WTC11 (cell line): ENCODE data around the gene SLC28A1. TPM values are rescaled to one million over a fixed set of nuclear protein-coding genes. Genes with fewer than 3 reads are reported as not detected.

Experiments used
- ATAC-seq: fragments of 200-7000 bp; cut with Tn5 transposase; 2 replicates; pipeline ENCODE4 v1.10.0; 2021; ENCODE audit warnings: mild to moderate bottlenecking, moderate library complexity
- CTCF ChIA-PET: fragments of 300-600 bp; sonication (Branson Sonifier 250); formaldehyde crosslinking; loops from one replicate; lab custom pipeline; 2021; ENCODE audit warnings: antibody characterized with exemption; lab: Charles Lee
- POLR2A ChIA-PET: fragments of 350-600 bp; sonication (Branson Sonifier 250); formaldehyde crosslinking; loops from one replicate; lab custom pipeline; 2021; ENCODE audit warnings: antibody characterized with exemption; lab: Charles Lee
- DNase-seq: peaks from one replicate; pipeline ENCODE4 v3.0.0; 2021; ENCODE audit warnings: low spot score
- H3K27ac Mint-ChIP-seq: 2 replicates; pipeline ENCODE4 v1.8.0; 2021; ENCODE audit warnings: mixed read lengths
- H3K27me3 Mint-ChIP-seq: 2 replicates; pipeline ENCODE4 v1.8.0; 2021; ENCODE audit warnings: low read depth, mild to moderate bottlenecking, moderate library complexity, mixed read lengths
- H3K36me3 Mint-ChIP-seq: 2 replicates; pipeline ENCODE4 v1.8.0; 2021; ENCODE audit warnings: mixed read lengths
- H3K4me1 Mint-ChIP-seq: 2 replicates; pipeline ENCODE4 v1.8.0; 2022; ENCODE audit warnings: mixed read lengths
- H3K4me3 Mint-ChIP-seq: 2 replicates; pipeline ENCODE4 v1.8.0; 2021; ENCODE audit warnings: mild to moderate bottlenecking, moderate library complexity, mixed read lengths
- H3K9me3 Mint-ChIP-seq: 2 replicates; pipeline ENCODE4 v1.8.0; 2021; ENCODE audit warnings: mixed read lengths
- CBFB ChIP-seq: sonication (generic); formaldehyde crosslinking; IDR thresholded peaks from 2 replicates; pipeline ENCODE4 v1.8.1; 2022; ENCODE audit warnings: mild to moderate bottlenecking, low read depth, missing genetic modification reagents
- ESRRA ChIP-seq: sonication (generic); formaldehyde crosslinking; IDR thresholded peaks from 2 replicates; pipeline ENCODE4 v1.8.1; 2022; ENCODE audit warnings: mild to moderate bottlenecking, missing genetic modification reagents, borderline replicate concordance
- FOXP1 ChIP-seq: sonication (generic); formaldehyde crosslinking; IDR thresholded peaks from 2 replicates; pipeline ENCODE4 v1.8.0; 2022; ENCODE audit warnings: missing genetic modification reagents, mild to moderate bottlenecking, moderate library complexity, borderline replicate concordance
- HMGA2 ChIP-seq: fragments of 250-450 bp; sonication (Bioruptor Pico); IDR thresholded peaks from 2 replicates; pipeline ENCODE4 v1.4.0; 2021; ENCODE audit warnings: mild to moderate bottlenecking, moderate library complexity
- NFE2L1 ChIP-seq: sonication (generic); formaldehyde crosslinking; IDR thresholded peaks from 2 replicates; pipeline ENCODE4 v1.8.1; 2023; ENCODE audit warnings: missing genetic modification reagents
- TEAD1 ChIP-seq: sonication (generic); formaldehyde crosslinking; IDR thresholded peaks from 2 replicates; pipeline ENCODE4 v1.8.0; 2022; ENCODE audit warnings: mild to moderate bottlenecking, missing genetic modification reagents
- ZNF263 ChIP-seq: sonication (generic); formaldehyde crosslinking; IDR thresholded peaks from 2 replicates; pipeline ENCODE4 v1.8.1; 2022; ENCODE audit warnings: low read depth, mild to moderate bottlenecking, moderate library complexity, missing genetic modification reagents
- total RNA-seq: library from RNA; stranded (reverse); gene quantifications from 3 replicates; pipeline ENCODE4 v1.2.3, GENCODE V29; 2021
- TF ChIP-seq, protein P1 (sequence below): sonication (generic); formaldehyde crosslinking; IDR thresholded peaks from 2 replicates; pipeline ENCODE4 v1.8.0; 2022; ENCODE audit warnings: missing genetic modification reagents
- TF ChIP-seq, protein P2 (sequence below): fragments of 250-450 bp; sonication (Bioruptor Pico); conservative IDR thresholded peaks from 2 replicates; pipeline ENCODE4 v1.9.0; 2021; ENCODE audit warnings: mild to moderate bottlenecking
- TF ChIP-seq, protein P3 (sequence below): fragments of 200-600 bp; IDR thresholded peaks from 2 replicates; pipeline ENCODE4 v1.8.0; 2022; ENCODE audit warnings: antibody characterized with exemption
- TF ChIP-seq, protein P4 (sequence below): sonication (generic); formaldehyde crosslinking; IDR thresholded peaks from 2 replicates; pipeline ENCODE4 v1.8.0; 2023; ENCODE audit warnings: missing genetic modification reagents
- TF ChIP-seq, protein P5 (sequence below): sonication (generic); formaldehyde crosslinking; IDR thresholded peaks from 2 replicates; pipeline ENCODE4 v1.8.1; 2022; ENCODE audit warnings: mild to moderate bottlenecking, moderate library complexity, missing genetic modification reagents
- TF ChIP-seq, protein P6 (sequence below): sonication (generic); formaldehyde crosslinking; IDR thresholded peaks from 2 replicates; pipeline ENCODE4 v1.8.0; 2022; ENCODE audit warnings: mild to moderate bottlenecking, missing genetic modification reagents

Gene SLC28A1
- total RNA-seq, 1 experiment from 2014 or later: not detected

DNA sequence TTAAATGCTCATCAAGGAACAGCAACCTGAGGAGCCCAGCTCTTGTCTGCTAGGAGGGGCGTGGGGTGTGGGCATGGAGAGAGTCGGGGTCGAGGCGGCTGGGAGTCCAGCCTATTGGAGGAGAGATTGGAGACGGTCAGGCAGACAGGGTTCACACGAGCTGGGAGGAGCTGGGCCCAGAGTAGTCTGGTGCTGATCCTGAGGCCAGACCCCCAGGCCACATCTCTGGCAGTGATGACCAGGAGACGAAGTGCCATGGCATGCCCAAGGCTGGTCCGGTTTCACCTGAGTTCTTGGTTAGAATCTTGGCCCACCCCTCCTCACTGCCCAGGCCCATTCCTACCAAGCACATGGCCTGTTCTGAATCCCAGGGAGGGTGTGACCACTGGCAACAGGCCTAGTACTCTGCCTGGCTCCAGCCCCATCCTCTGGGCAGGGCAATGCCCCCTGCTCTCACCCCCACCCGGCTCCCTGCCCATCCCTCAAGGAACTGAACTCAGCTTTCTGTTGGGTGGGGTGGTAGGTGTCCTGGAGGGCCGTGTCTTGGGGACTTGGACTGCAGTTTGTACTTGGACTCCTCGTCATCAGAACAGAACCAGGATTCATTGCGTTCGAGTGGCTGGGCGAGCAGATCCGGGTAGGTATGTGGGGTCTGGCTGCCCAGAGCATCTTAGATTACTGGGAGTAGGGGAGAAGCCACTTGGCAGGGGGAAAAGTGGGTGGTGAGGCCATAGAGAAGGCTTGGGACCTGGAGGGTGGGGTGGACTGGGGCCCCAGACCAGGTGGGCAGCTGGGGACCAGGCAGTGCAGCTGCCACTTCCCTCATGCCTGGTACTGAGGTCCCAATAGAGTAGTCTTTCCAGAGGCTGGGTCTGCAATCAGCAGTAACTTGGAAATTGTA lies 20.8 kb downstream of the SLC28A1 start:
- no peaks in the 10 kb centered on the region for H3K27me3 Mint-ChIP-seq
- peaks cover 8% of the 10 kb centered on the region for H3K4me1 Mint-ChIP-seq
- ChIA-PET POLR2A (no interaction called here), CTCF (interaction anchor here (1.3 kb wide), 1 partner anchor 27 kb away, joined by 5 read pairs; no protein-coding TSS in a partner anchor)
- H3K27ac Mint-ChIP-seq: no peak overlapping the region
- ATAC-seq: no peak
- TF ChIP-seq, protein P1, sequence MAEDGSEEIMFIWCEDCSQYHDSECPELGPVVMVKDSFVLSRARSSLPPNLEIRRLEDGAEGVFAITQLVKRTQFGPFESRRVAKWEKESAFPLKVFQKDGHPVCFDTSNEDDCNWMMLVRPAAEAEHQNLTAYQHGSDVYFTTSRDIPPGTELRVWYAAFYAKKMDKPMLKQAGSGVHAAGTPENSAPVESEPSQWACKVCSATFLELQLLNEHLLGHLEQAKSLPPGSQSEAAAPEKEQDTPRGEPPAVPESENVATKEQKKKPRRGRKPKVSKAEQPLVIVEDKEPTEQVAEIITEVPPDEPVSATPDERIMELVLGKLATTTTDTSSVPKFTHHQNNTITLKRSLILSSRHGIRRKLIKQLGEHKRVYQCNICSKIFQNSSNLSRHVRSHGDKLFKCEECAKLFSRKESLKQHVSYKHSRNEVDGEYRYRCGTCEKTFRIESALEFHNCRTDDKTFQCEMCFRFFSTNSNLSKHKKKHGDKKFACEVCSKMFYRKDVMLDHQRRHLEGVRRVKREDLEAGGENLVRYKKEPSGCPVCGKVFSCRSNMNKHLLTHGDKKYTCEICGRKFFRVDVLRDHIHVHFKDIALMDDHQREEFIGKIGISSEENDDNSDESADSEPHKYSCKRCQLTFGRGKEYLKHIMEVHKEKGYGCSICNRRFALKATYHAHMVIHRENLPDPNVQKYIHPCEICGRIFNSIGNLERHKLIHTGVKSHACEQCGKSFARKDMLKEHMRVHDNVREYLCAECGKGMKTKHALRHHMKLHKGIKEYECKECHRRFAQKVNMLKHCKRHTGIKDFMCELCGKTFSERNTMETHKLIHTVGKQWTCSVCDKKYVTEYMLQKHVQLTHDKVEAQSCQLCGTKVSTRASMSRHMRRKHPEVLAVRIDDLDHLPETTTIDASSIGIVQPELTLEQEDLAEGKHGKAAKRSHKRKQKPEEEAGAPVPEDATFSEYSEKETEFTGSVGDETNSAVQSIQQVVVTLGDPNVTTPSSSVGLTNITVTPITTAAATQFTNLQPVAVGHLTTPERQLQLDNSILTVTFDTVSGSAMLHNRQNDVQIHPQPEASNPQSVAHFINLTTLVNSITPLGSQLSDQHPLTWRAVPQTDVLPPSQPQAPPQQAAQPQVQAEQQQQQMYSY (CRISPR knock-in tag): no peak
- TF ChIP-seq, protein P2, sequence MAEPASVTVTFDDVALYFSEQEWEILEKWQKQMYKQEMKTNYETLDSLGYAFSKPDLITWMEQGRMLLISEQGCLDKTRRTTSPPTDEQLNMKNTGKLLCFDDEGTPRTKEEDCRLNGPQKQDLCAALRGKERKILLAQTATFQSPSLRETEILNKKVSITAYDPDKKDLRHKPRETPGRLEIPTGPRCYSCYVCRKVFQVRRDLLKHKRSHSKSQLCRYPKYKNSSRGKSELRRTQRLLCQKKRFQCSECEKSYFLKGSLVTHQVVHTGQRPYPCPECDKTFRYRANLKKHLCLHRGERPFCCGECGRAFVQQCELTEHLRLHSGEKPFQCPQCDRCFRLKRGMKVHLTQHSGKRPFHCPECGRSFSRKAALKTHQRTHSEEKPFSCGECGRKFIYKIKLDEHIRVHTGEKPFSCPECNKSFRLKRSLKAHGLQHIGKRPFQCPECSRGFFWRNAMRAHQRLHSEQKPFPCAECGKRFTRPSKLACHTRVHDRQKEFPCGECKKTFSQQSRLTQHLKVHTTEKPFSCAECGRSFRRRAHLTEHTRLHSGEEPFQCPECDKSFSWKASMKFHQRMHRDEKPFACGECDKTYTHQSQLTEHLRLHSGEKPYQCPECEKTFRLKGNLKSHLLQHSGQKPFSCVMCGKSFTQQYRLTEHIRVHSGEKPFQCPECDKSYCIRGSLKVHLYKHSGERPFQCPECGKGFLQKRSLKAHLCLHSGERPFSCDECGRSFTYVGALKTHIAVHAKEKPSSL (CRISPR knock-in tag): no peak
- no peak for TF ChIP-seq HMGA2 (CRISPR knock-in tag)
- no peak for TF ChIP-seq ZNF263
- TF ChIP-seq ESRRA (CRISPR knock-in tag): no peak
- TF ChIP-seq, protein P3, sequence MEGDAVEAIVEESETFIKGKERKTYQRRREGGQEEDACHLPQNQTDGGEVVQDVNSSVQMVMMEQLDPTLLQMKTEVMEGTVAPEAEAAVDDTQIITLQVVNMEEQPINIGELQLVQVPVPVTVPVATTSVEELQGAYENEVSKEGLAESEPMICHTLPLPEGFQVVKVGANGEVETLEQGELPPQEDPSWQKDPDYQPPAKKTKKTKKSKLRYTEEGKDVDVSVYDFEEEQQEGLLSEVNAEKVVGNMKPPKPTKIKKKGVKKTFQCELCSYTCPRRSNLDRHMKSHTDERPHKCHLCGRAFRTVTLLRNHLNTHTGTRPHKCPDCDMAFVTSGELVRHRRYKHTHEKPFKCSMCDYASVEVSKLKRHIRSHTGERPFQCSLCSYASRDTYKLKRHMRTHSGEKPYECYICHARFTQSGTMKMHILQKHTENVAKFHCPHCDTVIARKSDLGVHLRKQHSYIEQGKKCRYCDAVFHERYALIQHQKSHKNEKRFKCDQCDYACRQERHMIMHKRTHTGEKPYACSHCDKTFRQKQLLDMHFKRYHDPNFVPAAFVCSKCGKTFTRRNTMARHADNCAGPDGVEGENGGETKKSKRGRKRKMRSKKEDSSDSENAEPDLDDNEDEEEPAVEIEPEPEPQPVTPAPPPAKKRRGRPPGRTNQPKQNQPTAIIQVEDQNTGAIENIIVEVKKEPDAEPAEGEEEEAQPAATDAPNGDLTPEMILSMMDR: no peak
- TF ChIP-seq, protein P4, sequence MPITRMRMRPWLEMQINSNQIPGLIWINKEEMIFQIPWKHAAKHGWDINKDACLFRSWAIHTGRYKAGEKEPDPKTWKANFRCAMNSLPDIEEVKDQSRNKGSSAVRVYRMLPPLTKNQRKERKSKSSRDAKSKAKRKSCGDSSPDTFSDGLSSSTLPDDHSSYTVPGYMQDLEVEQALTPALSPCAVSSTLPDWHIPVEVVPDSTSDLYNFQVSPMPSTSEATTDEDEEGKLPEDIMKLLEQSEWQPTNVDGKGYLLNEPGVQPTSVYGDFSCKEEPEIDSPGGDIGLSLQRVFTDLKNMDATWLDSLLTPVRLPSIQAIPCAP (CRISPR knock-in tag): no peak
- TF ChIP-seq, protein P5, sequence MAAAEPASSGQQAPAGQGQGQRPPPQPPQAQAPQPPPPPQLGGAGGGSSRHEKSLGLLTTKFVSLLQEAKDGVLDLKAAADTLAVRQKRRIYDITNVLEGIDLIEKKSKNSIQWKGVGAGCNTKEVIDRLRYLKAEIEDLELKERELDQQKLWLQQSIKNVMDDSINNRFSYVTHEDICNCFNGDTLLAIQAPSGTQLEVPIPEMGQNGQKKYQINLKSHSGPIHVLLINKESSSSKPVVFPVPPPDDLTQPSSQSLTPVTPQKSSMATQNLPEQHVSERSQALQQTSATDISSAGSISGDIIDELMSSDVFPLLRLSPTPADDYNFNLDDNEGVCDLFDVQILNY (CRISPR knock-in tag): no peak
- TF ChIP-seq, all 79 proteins: peak for 0
- Mint-ChIP-seq H3K4me3 (no peak overlapping the region), H3K9me3 (peaks cover 7% of the 10 kb centered on the region), H3K36me3 (no peaks in the 10 kb centered on the region)
- DNase-seq: no peak

DNA sequence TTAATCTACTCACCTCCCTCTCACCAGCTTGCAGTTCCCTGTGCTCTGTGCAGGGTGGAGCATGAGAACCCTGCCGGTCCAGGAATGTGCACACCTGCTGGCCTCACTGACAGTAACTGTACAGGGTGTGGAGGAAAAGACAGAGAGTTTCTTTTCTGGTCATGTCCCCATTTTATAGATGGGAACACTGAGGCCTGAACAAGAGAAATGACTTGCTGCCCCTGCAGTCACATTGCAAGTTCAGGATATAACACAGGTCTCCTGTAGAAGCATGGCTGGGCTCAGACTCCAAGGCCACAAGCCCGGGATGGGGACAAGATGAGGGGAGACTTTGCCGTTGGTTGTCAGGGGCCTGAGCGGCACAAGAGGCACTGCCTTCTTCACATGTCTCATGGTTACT lies 23.3 kb downstream of the SLC28A1 start:
- Mint-ChIP-seq H3K9me3 (no peaks in the 10 kb centered on the region), H3K27ac (no peak overlapping the region), H3K36me3 (no peaks in the 10 kb centered on the region), H3K27me3 (no peaks in the 10 kb centered on the region), H3K4me3 (no peak overlapping the region), H3K4me1 (peaks cover 8% of the 10 kb centered on the region)
- ATAC-seq: no peak
- ChIA-PET POLR2A (no interaction called here), CTCF (interaction anchor here (2.5 kb wide), 1 partner anchor 29 kb away, joined by 13 read pairs; no protein-coding TSS in a partner anchor)
- DNase-seq: no peak
- TF ChIP-seq, protein P4 (CRISPR knock-in tag): no peak
- no peak for TF ChIP-seq CBFB (CRISPR knock-in tag)
- TF ChIP-seq FOXP1 (CRISPR knock-in tag): no peak
- TF ChIP-seq, protein P6, sequence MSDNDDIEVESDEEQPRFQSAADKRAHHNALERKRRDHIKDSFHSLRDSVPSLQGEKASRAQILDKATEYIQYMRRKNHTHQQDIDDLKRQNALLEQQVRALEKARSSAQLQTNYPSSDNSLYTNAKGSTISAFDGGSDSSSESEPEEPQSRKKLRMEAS (CRISPR knock-in tag): no peak
- TF ChIP-seq, protein P3: no peak
- no peak for TF ChIP-seq TEAD1
- TF ChIP-seq NFE2L1 (CRISPR knock-in tag): no peak
- TF ChIP-seq ESRRA (CRISPR knock-in tag): no peak
- TF ChIP-seq, all 79 proteins: peak for 0
